Thyroid gland (tissue), 4 donors: ENCODE data around the gene KNCN.

Source experiments
- CTCF ChIP-seq, 6 experiments: fragments of 200-600 bp in 3 of 6; fragments of 450-650 bp in 3 of 6; sonication (generic) in 3 of 6; IDR thresholded peaks; one replicate each; pipeline ENCODE4 v1.5.1; 2016 to 2019; ENCODE audit warnings: antibody characterized with exemption in 6 of 6, mild to moderate bottlenecking in 2 of 6, inconsistent platforms in 1 of 6, moderate library complexity in 1 of 6
- POLR2A ChIP-seq, 2 donors: fragments of 450-650 bp; IDR thresholded peaks; one replicate each; pipeline ENCODE4 v1.6.1; 2017; ENCODE audit warnings: antibody characterized with exemption in 2 of 2, mild to moderate bottlenecking in 2 of 2, moderate library complexity in 1 of 2

- TF ChIP-seq CTCF (IDR thresholded peaks at IDR 0.05) = no peak
- no peak for TF ChIP-seq POLR2A (IDR thresholded peaks at IDR 0.05)
Observed at GRCh38 chr1:46575300-46575699, 23.9 kb upstream of the KNCN start.
